GM12872 (cell line): ENCODE results near the gene TRMT61A.

Experiments
- CTCF ChIP-seq: IDR thresholded peaks from 3 replicates; pipeline ENCODE4 v1.5.1; 2011; ENCODE audit warnings: low read depth, mild to moderate bottlenecking, low read length, moderate library complexity; ENCODE audit not compliant: insufficient read depth

The TRMT61A gene

GRCh38 chr14:103518422-103519042, 10.5 kb upstream of the TRMT61A start:
- TF ChIP-seq CTCF: peak; percentile 96

GRCh38 chr14:103519043-103519836, 9.8 kb upstream of the TRMT61A start:
- no peak for TF ChIP-seq CTCF

GRCh38 chr14:103519837-103520212, 9.2 kb upstream of the TRMT61A start:
- no peak for TF ChIP-seq CTCF

GRCh38 chr14:103520269-103520656, 8.7 kb upstream of the TRMT61A start:
- no peak for TF ChIP-seq CTCF

- TF ChIP-seq CTCF: peak; percentile 56
Measured at GRCh38 chr14:103520657-103521437, 8.1 kb upstream of the TRMT61A start.

- no peak for TF ChIP-seq CTCF
Measured at GRCh38 chr14:103521438-103521950, 7.5 kb upstream of the TRMT61A start.

GRCh38 chr14:103521951-103522563, 6.9 kb upstream of the TRMT61A start:
- TF ChIP-seq CTCF: no peak
